ENCODE data around the gene POU2F3.
A peak's percentile ranks its signal among the peaks of the same experiment; 100 is the strongest.

POU2F3 gene

GRCh38 chr11:120239713-120240640 is at the start of gene POU2F3:
TSS of gene POU2F3 (plus strand) at chr11:120240140. CDS start at chr11:120240344, 204 bp downstream.
- no peak for DNase-seq

GRCh38 chr11:120191058-120191457 is 48.9 kb upstream of the POU2F3 start:
- no peak for DNase-seq

GRCh38 chr11:120192831-120193625 is 46.9 kb upstream of the POU2F3 start:
- DNase-seq: no peak

- DNase-seq: no peak
Measured at GRCh38 chr11:120194166-120194565, 45.8 kb upstream of the POU2F3 start.

GRCh38 chr11:120195601-120196320 is 44.2 kb upstream of the POU2F3 start:
- no peak for DNase-seq

- DNase-seq: no peak
Measured at GRCh38 chr11:120196826-120197225, 43.1 kb upstream of the POU2F3 start.

GRCh38 chr11:120197251-120197891 is 42.6 kb upstream of the POU2F3 start:
- DNase-seq: no peak

- no peak for DNase-seq
Measured at GRCh38 chr11:120197977-120198376, 42.0 kb upstream of the POU2F3 start.

- DNase-seq: no peak
Measured at GRCh38 chr11:120198403-120198786, 41.5 kb upstream of the POU2F3 start.

GRCh38 chr11:120198787-120199469 is 41.0 kb upstream of the POU2F3 start:
- DNase-seq: no peak

- DNase-seq: no peak
Measured at GRCh38 chr11:120199613-120200012, 40.3 kb upstream of the POU2F3 start.

- no peak for DNase-seq
Measured at GRCh38 chr11:120200677-120201076, 39.3 kb upstream of the POU2F3 start.

- DNase-seq: no peak
Measured at GRCh38 chr11:120201653-120202052, 38.3 kb upstream of the POU2F3 start.

- DNase-seq: no peak
Measured at GRCh38 chr11:120203626-120204025, 36.3 kb upstream of the POU2F3 start.

- DNase-seq: no peak
Measured at GRCh38 chr11:120205596-120206161, 34.3 kb upstream of the POU2F3 start.

- no peak for DNase-seq
Measured at GRCh38 chr11:120207512-120207911, 32.4 kb upstream of the POU2F3 start.

- peak; percentile 100 for DNase-seq
Measured at GRCh38 chr11:120208001-120208441, 31.9 kb upstream of the POU2F3 start.

- DNase-seq: peak; percentile 97
Measured at GRCh38 chr11:120208777-120209176, 31.2 kb upstream of the POU2F3 start.

GRCh38 chr11:120209746-120210625 is 30.0 kb upstream of the POU2F3 start:
- no peak for DNase-seq
